ENCODE data around the gene BMPR2.
"Not testable (repeated sequence)": the region's sequence is repeated elsewhere in the genome, so short reads cannot be mapped to it uniquely, and the experiment has no call there.

The BMPR2 gene

GRCh38 chr2:202490479-202490878 lies 114.4 kb downstream of the BMPR2 start:
- no peak for DNase-seq (ENCODE audit: extremely low read depth, low read depth)
- TF ChIP-seq, protein P1, sequence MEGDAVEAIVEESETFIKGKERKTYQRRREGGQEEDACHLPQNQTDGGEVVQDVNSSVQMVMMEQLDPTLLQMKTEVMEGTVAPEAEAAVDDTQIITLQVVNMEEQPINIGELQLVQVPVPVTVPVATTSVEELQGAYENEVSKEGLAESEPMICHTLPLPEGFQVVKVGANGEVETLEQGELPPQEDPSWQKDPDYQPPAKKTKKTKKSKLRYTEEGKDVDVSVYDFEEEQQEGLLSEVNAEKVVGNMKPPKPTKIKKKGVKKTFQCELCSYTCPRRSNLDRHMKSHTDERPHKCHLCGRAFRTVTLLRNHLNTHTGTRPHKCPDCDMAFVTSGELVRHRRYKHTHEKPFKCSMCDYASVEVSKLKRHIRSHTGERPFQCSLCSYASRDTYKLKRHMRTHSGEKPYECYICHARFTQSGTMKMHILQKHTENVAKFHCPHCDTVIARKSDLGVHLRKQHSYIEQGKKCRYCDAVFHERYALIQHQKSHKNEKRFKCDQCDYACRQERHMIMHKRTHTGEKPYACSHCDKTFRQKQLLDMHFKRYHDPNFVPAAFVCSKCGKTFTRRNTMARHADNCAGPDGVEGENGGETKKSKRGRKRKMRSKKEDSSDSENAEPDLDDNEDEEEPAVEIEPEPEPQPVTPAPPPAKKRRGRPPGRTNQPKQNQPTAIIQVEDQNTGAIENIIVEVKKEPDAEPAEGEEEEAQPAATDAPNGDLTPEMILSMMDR (IDR thresholded peaks at IDR 0.05; ENCODE audit: low read depth, low read length): no peak

DNA sequence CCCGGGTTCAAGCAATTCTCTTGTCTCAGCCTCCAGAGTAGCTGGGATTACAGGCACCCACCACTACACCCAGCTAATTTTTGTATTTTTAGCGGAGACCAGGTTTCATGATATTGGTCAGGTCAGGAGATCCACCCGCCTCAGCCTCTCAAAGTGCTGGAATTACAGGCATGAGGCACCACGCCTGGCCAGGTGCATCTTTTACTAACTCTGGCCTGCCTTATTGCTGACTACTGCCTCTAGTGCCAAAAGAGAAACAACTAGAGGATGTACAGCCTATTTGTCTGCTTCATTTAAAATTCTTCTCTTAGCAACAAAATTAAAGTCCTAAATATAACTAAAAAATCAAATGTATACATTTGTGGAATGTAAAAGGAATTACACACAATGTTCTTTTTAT lies 115.4 kb downstream of the BMPR2 start:
- TF ChIP-seq, protein P1 (IDR thresholded peaks at IDR 0.05; ENCODE audit: low read depth, low read length): no peak
- no peak for DNase-seq (ENCODE audit: extremely low read depth, low read depth)

GRCh38 chr2:202494300-202495229 lies 118.4 kb downstream of the BMPR2 start:
- DNase-seq (ENCODE audit: extremely low read depth, low read depth): peak; percentile 31
- TF ChIP-seq, protein P1 (IDR thresholded peaks at IDR 0.05; ENCODE audit: low read depth, low read length): no peak

DNA sequence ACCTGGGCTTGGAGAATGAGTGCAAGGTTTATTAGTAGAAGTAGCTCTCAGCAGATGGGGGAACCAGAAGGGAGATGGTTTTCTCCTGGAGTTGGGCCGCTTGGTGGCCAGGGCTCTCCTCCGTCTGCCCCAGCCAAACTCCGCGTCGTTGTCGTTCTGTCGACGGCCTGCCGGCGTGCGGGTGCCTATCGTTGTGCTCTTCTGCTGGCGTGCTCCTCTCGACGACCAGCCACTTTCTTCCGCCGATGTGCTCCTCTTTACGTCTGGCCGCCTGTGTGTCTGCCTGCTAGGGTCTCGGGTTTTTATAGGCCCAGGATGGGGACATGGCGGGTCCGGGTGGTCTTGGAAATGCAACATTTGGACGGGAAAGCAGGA lies 119.1 kb downstream of the BMPR2 start:
- TF ChIP-seq, protein P1 (IDR thresholded peaks at IDR 0.05; ENCODE audit: low read depth, low read length): no peak
- no peak for DNase-seq (ENCODE audit: extremely low read depth, low read depth)

DNA sequence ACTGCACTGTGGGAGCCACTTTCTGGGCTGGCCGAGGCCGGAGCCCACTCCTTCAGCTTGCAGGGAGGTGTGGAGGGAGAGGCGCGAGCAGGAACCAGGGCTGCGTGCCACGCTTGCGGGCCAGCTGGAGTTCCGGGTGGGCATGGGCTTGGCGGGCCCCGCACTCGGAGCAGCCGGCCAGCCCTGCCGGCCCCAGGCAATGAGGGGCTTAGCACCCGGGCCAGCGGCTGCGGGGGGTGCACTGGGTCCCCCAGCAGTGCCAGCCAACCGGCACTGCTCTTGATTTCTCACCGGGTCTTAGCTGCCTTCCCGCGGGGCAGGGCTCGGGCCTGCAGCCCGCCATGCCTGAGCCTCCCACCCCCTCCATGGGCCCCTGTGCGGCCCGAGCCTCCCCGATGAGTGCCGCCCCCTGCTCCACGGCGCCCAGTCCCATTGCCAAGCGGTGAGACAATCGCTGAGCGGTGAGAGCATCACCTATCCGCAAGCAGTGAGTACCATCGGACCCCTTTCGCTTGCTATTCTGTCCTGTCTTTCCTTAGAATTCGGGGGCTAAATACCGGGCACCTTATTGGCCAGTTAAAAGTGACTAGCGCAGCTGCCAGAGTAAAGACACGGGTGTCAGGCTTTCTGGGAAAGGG lies 120.8 kb downstream of the BMPR2 start:
- not testable (repeated sequence) for DNase-seq (ENCODE audit: extremely low read depth, low read depth)

GRCh38 chr2:202497473-202497866 lies 121.3 kb downstream of the BMPR2 start:
- DNase-seq (ENCODE audit: extremely low read depth, low read depth): not testable (repeated sequence)

DNA sequence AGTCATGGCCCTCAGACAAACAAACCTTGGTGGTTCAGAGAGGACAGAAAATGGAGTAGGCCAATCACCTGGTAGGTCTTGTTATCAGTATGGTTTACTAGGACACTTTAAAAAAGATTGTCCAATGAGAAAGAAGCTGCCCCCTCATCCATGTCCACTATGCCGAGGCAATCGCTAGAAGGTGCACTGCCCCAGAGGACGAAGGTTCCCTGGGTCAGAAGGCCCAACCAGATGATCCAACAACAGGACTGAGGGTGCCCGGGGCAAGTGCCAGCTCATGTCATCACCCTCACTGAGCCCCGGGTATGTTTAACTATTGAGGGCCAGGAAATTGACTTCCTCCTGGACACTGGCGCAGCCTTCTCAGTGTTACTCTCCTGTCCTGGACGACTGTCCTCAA lies 123.7 kb downstream of the BMPR2 start:
- DNase-seq (ENCODE audit: extremely low read depth, low read depth): not testable (repeated sequence)

GRCh38 chr2:202503276-202503675 lies 127.1 kb downstream of the BMPR2 start:
- DNase-seq (ENCODE audit: extremely low read depth, low read depth): not testable (repeated sequence)

GRCh38 chr2:202508686-202509085 lies 132.6 kb downstream of the BMPR2 start:
- no peak for DNase-seq (ENCODE audit: extremely low read depth, low read depth)
- TF ChIP-seq, protein P1 (IDR thresholded peaks at IDR 0.05; ENCODE audit: low read depth, low read length): no peak

Data from AG09319 (cell line).